A673 (cell line): ENCODE results near the gene RER1.

Experiments
- CTCF ChIP-seq: fragments of 300-800, 200-600 bp; sonication (generic); conservative IDR thresholded peaks from 2 replicates; pipeline ENCODE4 v1.5.1; 2017; ENCODE audit warnings: low read depth, mild to moderate bottlenecking, antibody characterized with exemption, low read length, moderate library complexity, mixed read lengths
- EZH2 ChIP-seq: fragments of 200-600 bp; sonication (generic); IDR thresholded peaks from 2 replicates; pipeline ENCODE4 v1.6.1; 2017; ENCODE audit warnings: borderline replicate concordance, low read depth, mild to moderate bottlenecking, mixed read lengths, antibody characterized with exemption, low read length; ENCODE audit not compliant: poor library complexity, severe bottlenecking

DNA sequence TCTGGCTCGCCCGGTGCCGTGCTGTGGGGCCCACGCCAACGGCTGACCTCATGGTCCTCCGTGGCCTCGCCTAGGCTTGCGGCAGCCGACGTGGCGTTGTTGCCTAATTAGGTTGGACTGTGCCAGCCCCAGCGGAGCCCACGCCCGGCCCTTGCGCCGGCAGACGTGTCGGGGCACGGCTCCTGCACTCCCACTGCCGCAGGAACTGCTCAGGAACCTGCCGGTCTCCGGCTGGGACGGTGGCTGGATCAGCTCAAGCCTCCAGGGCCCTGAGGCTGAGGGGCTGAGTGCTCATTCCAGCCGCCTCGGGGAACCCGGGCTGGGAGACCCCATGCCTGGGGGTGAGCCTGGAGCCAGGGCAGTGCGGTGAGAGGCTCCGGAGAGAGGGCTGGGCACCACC, 36.8 kb downstream of the RER1 start:
- no peak for TF ChIP-seq CTCF
- no peak for TF ChIP-seq EZH2
